Fibroblast of lung (primary cell): ENCODE results near the gene PAK4.

Source experiments
- EZH2 ChIP-seq: IDR thresholded peaks from 2 replicates; pipeline ENCODE4 v1.5.1; 2012; ENCODE audit warnings: low read length, control low read depth, mild to moderate bottlenecking; ENCODE audit errors: missing control alignments
- TF ChIP-seq, protein P1 (sequence below), 2 donors: IDR thresholded peaks in 1 of 2; conservative IDR thresholded peaks in 1 of 2; 1 replicate in 1 of 2; 2 replicates in 1 of 2; pipeline ENCODE4 v1.5.1; 2011 to 2012; ENCODE audit warnings: low read length in 2 of 2, control low read depth in 1 of 2, inconsistent platforms in 1 of 2, low read depth in 1 of 2, mild to moderate bottlenecking in 1 of 2

GRCh38 chr19:39085392-39085791 is 40.2 kb upstream of the PAK4 start:
- TF ChIP-seq, protein P1, sequence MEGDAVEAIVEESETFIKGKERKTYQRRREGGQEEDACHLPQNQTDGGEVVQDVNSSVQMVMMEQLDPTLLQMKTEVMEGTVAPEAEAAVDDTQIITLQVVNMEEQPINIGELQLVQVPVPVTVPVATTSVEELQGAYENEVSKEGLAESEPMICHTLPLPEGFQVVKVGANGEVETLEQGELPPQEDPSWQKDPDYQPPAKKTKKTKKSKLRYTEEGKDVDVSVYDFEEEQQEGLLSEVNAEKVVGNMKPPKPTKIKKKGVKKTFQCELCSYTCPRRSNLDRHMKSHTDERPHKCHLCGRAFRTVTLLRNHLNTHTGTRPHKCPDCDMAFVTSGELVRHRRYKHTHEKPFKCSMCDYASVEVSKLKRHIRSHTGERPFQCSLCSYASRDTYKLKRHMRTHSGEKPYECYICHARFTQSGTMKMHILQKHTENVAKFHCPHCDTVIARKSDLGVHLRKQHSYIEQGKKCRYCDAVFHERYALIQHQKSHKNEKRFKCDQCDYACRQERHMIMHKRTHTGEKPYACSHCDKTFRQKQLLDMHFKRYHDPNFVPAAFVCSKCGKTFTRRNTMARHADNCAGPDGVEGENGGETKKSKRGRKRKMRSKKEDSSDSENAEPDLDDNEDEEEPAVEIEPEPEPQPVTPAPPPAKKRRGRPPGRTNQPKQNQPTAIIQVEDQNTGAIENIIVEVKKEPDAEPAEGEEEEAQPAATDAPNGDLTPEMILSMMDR (conservative IDR thresholded peaks at IDR 0.05 in 1 of 2, IDR thresholded peaks at IDR 0.05 in 1 of 2; ENCODE audit: low read depth in 1 of 2, low read length in 2 of 2) = no peak
- TF ChIP-seq EZH2 = no peak
